PC-3 (cell line): ENCODE data around the gene SUN1. TPM values are rescaled to one million over a fixed set of nuclear protein-coding genes. Genes with fewer than 3 reads are reported as not detected.

Source experiments
- ATAC-seq: fragments of 200-7000 bp; cut with Tn5 transposase; 2 replicates; pipeline ENCODE4 v1.9.1; 2020; ENCODE audit warnings: mild to moderate bottlenecking, moderate library complexity
- BruUV-seq: library from RNA; stranded (reverse); fragments of 400-500 nt; replicated peaks from 2 replicates; lab custom pipeline; 2021; lab: Mats Ljungman, UMichigan
- CTCF ChIA-PET: fragments of 300-600 bp; sonication (Branson Sonifier 250); formaldehyde crosslinking; loops from one replicate; lab custom pipeline; 2022; ENCODE audit warnings: antibody characterized with exemption; lab: Charles Lee
- POLR2A ChIA-PET: fragments of 300-600 bp; sonication (Branson Sonifier 250); formaldehyde crosslinking; loops from one replicate; lab custom pipeline; 2022; ENCODE audit warnings: antibody characterized with exemption; ENCODE audit not compliant: unreplicated experiment; lab: Charles Lee
- DNase-seq: peaks from one replicate; pipeline ENCODE4 v3.0.0-alpha.2; 2015
- H2AFZ ChIP-seq: fragments of 300-600 bp; sonication (generic); 2 replicates; pipeline ENCODE4 v1.6.0; 2016; ENCODE audit warnings: antibody characterized with exemption, low read length
- H3F3A ChIP-seq: fragments of 300-600 bp; sonication (generic); one replicate; pipeline ENCODE4 v1.6.0; 2017; ENCODE audit warnings: antibody characterized with exemption, low read length, control low read depth, mild to moderate bottlenecking; ENCODE audit not compliant: unreplicated experiment
- H3K27ac ChIP-seq: fragments of 300-600 bp; sonication (generic); 2 replicates; pipeline ENCODE4 v1.5.1; 2016; ENCODE audit warnings: mild to moderate bottlenecking, low read length
- H3K27me3 ChIP-seq: fragments of 300-600 bp; sonication (generic); 2 replicates; pipeline ENCODE4 v1.6.1; 2016; ENCODE audit warnings: low read length, mixed read lengths
- H3K36me3 ChIP-seq: fragments of 300-600 bp; sonication (generic); 2 replicates; pipeline ENCODE4 v1.6.1; 2016; ENCODE audit warnings: low read depth, mixed run types, low read length, mixed read lengths
- H3K4me1 ChIP-seq: fragments of 300-600 bp; sonication (generic); 2 replicates; pipeline ENCODE4 v1.5.1; 2016; ENCODE audit warnings: low read length; ENCODE audit not compliant: insufficient read depth
- H3K4me2 ChIP-seq: fragments of 300-600 bp; sonication (generic); 2 replicates; pipeline ENCODE4 v1.6.0; 2016; ENCODE audit warnings: low read length
- H3K4me3 ChIP-seq: fragments of 300-600 bp; sonication (generic); 2 replicates; pipeline ENCODE4 v1.5.1; 2016; ENCODE audit warnings: mild to moderate bottlenecking, low read length, mixed read lengths
- H3K79me2 ChIP-seq: fragments of 300-600 bp; sonication (generic); 2 replicates; pipeline ENCODE4 v1.6.1; 2017; ENCODE audit warnings: low read length, mixed read lengths
- H3K9ac ChIP-seq: fragments of 300-600 bp; sonication (generic); 2 replicates; pipeline ENCODE4 v1.6.0; 2016; ENCODE audit warnings: mild to moderate bottlenecking, low read length
- H3K9me2 ChIP-seq: fragments of 300-600 bp; sonication (generic); replicated peaks from 2 replicates; pipeline ENCODE4 v1.6.1; 2016; ENCODE audit warnings: mixed run types, low read length, mixed read lengths
- H3K9me3 ChIP-seq: fragments of 300-600 bp; sonication (generic); 2 replicates; pipeline ENCODE4 v1.6.1; 2016; ENCODE audit warnings: low read length, mixed read lengths
- H4K20me1 ChIP-seq: fragments of 300-600 bp; sonication (generic); 2 replicates; pipeline ENCODE4 v1.6.1; 2016; ENCODE audit warnings: low read length, mixed read lengths
- EZH2 ChIP-seq: fragments of 300-600 bp; sonication (generic); IDR thresholded peaks from one replicate; pipeline ENCODE4 v1.6.1; 2017; ENCODE audit warnings: antibody characterized with exemption, mild to moderate bottlenecking, low read length; ENCODE audit not compliant: unreplicated experiment
- EZH2phosphoT487 ChIP-seq: fragments of 300-600 bp; sonication (generic); IDR thresholded peaks from 2 replicates; pipeline ENCODE4 v1.6.1; 2018; ENCODE audit warnings: mild to moderate bottlenecking, antibody characterized with exemption, low read length, borderline replicate concordance
- intact Hi-C: fragments of 100-400 bp; cut with micrococcal nuclease; formaldehyde crosslinking; loops from 2 replicates; pipeline ENCODE4 v1.9.0; 2023
- total RNA-seq: library from RNA; depleted of rRNA; stranded (reverse); fragments of >200 nt; gene quantifications from 2 replicates; pipeline ENCODE4 v1.2.3, GENCODE V29; 2014
- TF ChIP-seq, protein P1 (sequence below): fragments of 300-600 bp; sonication (generic); conservative IDR thresholded peaks from 2 replicates; pipeline ENCODE4 v1.5.1; 2017; ENCODE audit warnings: antibody characterized with exemption, low read depth, mild to moderate bottlenecking, low read length

Gene SUN1
- total RNA-seq, 1 experiment from 2014 or later: 92.5 TPM

- Histone ChIP-seq H3F3A (no peaks in the 10 kb centered on the region), H3K4me1 (peaks cover 8% of the 10 kb centered on the region), H3K4me3 (no peak overlapping the region), H3K36me3 (peaks cover 15% of the 10 kb centered on the region), H3K4me2 (no peak overlapping the region), H3K9me2 (no peaks in the 10 kb centered on the region), H2AFZ (no peak overlapping the region), H3K9ac (no peak overlapping the region), H3K27me3 (no peaks in the 10 kb centered on the region), H3K27ac (no peak overlapping the region), H3K79me2 (peaks cover 100% of the 10 kb centered on the region), H4K20me1 (peaks cover 59% of the 10 kb centered on the region), H3K9me3 (no peaks in the 10 kb centered on the region)
- intact Hi-C loops: no loop called here
- CTCF ChIA-PET: interaction anchor here (0.6 kb wide), 1 partner anchor 9 kb away, joined by 5 read pairs; no protein-coding TSS in a partner anchor
- no peak for ATAC-seq
- POLR2A ChIA-PET: no interaction called here
- no peak for DNase-seq
- no peak for TF ChIP-seq EZH2phosphoT487
- TF ChIP-seq, protein P1, sequence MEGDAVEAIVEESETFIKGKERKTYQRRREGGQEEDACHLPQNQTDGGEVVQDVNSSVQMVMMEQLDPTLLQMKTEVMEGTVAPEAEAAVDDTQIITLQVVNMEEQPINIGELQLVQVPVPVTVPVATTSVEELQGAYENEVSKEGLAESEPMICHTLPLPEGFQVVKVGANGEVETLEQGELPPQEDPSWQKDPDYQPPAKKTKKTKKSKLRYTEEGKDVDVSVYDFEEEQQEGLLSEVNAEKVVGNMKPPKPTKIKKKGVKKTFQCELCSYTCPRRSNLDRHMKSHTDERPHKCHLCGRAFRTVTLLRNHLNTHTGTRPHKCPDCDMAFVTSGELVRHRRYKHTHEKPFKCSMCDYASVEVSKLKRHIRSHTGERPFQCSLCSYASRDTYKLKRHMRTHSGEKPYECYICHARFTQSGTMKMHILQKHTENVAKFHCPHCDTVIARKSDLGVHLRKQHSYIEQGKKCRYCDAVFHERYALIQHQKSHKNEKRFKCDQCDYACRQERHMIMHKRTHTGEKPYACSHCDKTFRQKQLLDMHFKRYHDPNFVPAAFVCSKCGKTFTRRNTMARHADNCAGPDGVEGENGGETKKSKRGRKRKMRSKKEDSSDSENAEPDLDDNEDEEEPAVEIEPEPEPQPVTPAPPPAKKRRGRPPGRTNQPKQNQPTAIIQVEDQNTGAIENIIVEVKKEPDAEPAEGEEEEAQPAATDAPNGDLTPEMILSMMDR: peak; percentile 41; the same call in 1 of the 2 replicates
- BruUV-seq: no TSS peak
Measured at GRCh38 chr7:822692-823276, 9.5 kb upstream of the SUN1 start.

DNA sequence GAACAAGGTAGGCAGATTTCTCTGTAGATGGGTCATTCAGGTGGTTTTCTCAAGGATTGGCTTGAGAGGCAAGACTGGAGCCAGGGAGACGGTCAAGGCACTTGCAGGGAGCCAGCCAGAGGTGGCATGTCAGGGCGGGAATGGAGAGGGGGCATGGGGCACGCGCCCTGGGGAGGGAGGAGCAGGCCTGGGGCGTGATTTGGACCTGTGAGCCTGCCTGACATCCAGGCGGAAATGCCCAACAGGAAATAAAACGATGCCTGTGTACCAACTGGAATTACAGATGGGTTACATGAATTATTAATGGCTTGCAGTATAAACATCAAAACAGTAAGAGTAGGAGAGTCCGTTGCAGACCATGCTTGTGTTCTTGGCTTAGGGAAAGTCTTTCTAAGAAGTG, 8.6 kb upstream of the SUN1 start:
- POLR2A ChIA-PET: no interaction called here
- intact Hi-C loops: no loop called here
- Histone ChIP-seq H3K79me2 (peaks cover 100% of the 10 kb centered on the region), H3K9ac (no peak overlapping the region), H4K20me1 (peaks cover 51% of the 10 kb centered on the region), H3K4me3 (no peak overlapping the region), H3K36me3 (peaks cover 12% of the 10 kb centered on the region), H3F3A (no peaks in the 10 kb centered on the region), H3K27ac (no peak overlapping the region), H3K4me1 (no peaks in the 10 kb centered on the region), H3K9me3 (no peaks in the 10 kb centered on the region), H3K4me2 (no peak overlapping the region), H3K27me3 (no peaks in the 10 kb centered on the region), H2AFZ (no peak overlapping the region), H3K9me2 (no peaks in the 10 kb centered on the region)
- CTCF ChIA-PET: no interaction called here
- TF ChIP-seq EZH2phosphoT487 (no peak), EZH2 (no peak)
- TF ChIP-seq, protein P1: no peak
- DNase-seq (no peak), ATAC-seq (no peak)
- BruUV-seq: no TSS peak

DNA sequence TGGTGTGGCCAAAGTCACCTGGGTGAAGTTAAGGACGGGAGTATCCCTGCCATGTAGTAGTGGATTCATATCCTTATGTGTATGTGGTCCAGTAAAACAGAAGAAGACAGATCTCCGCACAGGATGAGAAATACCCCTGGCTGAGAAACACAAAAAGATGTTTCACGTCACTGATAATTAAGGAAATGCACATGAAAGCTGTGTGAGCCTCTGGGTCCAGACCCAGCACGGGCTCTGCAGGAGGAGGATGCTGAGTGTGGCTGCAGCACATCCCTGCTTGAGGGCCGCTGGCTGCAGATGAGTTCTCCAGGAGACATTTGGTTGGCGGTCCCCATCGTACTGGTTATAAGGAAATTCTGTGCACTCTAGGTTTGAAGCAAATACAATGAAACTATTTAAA, 8.2 kb upstream of the SUN1 start:
- H4K20me1 ChIP-seq: peaks cover 50% of the 10 kb centered on the region
- peaks cover 100% of the 10 kb centered on the region for H3K79me2 ChIP-seq
- H3K9me2 ChIP-seq: no peaks in the 10 kb centered on the region
- no peak overlapping the region for H2AFZ ChIP-seq
- H3K9me3 ChIP-seq: no peaks in the 10 kb centered on the region
- BruUV-seq: no TSS peak
- no peak for TF ChIP-seq EZH2
- POLR2A ChIA-PET: no interaction called here
- ATAC-seq: no peak
- H3K9ac ChIP-seq: no peak overlapping the region
- H3K4me2 ChIP-seq: no peak overlapping the region
- no peak overlapping the region for H3K27ac ChIP-seq
- peaks cover 12% of the 10 kb centered on the region for H3K36me3 ChIP-seq
- no peaks in the 10 kb centered on the region; the same call in 1 of the 2 replicates for H3K4me1 ChIP-seq
- intact Hi-C loops: no loop called here
- CTCF ChIA-PET: no interaction called here
- H3K27me3 ChIP-seq: no peaks in the 10 kb centered on the region
- H3F3A ChIP-seq: no peaks in the 10 kb centered on the region
- H3K4me3 ChIP-seq: no peak overlapping the region
- DNase-seq: no peak
